NCI-H510A treated with DMSO at 0.1 percent for 48 hours (cell line): ENCODE data around the gene BCAT1.
"Not testable (repeated sequence)": the region's sequence is repeated elsewhere in the genome, so short reads cannot be mapped to it uniquely, and the experiment has no call there.

Experiments
- DNase-seq: peaks from one replicate; lab custom pipeline; 2025; lab: John Stamatoyannopoulos, UW

BCAT1 gene

GRCh38 chr12:24960222-24960855, 11.4 kb upstream of the BCAT1 start:
- DNase-seq = no peak

GRCh38 chr12:24956351-24956750, 7.5 kb upstream of the BCAT1 start:
- not testable (repeated sequence) for DNase-seq

- DNase-seq = no peak
Measured at GRCh38 chr12:24955853-24956252, 7.0 kb upstream of the BCAT1 start.

- no peak for DNase-seq
Measured at GRCh38 chr12:24955389-24955788, 6.5 kb upstream of the BCAT1 start.

GRCh38 chr12:24954261-24954660, 5.4 kb upstream of the BCAT1 start:
- DNase-seq = no peak

- DNase-seq = no peak
Measured at GRCh38 chr12:24952389-24952788, 3.5 kb upstream of the BCAT1 start.

- DNase-seq = no peak
Measured at GRCh38 chr12:24950231-24950834, 1.4 kb upstream of the BCAT1 start.

- DNase-seq = no peak
Measured at GRCh38 chr12:24948420-24948756, 513 bp downstream of the BCAT1 start.

GRCh38 chr12:24947541-24948419, 1.1 kb downstream of the BCAT1 start:
- DNase-seq = no peak

- DNase-seq = no peak
Measured at GRCh38 chr12:24945845-24946244, 3.1 kb downstream of the BCAT1 start.

GRCh38 chr12:24945039-24945438, 3.9 kb downstream of the BCAT1 start:
- DNase-seq = no peak

GRCh38 chr12:24944601-24944975, 4.3 kb downstream of the BCAT1 start:
- no peak for DNase-seq

GRCh38 chr12:24943947-24944600, 4.8 kb downstream of the BCAT1 start:
- no peak for DNase-seq

GRCh38 chr12:24940157-24940556, 8.7 kb downstream of the BCAT1 start:
- DNase-seq = no peak

- not testable (repeated sequence) for DNase-seq
Measured at GRCh38 chr12:24939551-24939950, 9.3 kb downstream of the BCAT1 start.

GRCh38 chr12:24938341-24938740, 10.6 kb downstream of the BCAT1 start:
- DNase-seq = no peak

- no peak for DNase-seq
Measured at GRCh38 chr12:24937553-24938244, 11.2 kb downstream of the BCAT1 start.

- no peak for DNase-seq
Measured at GRCh38 chr12:24933694-24934407, 15.1 kb downstream of the BCAT1 start.

- no peak for DNase-seq
Measured at GRCh38 chr12:24931666-24932405, 17.1 kb downstream of the BCAT1 start.

GRCh38 chr12:24929953-24930352, 18.9 kb downstream of the BCAT1 start:
- no peak for DNase-seq
